Measurements from ENCODE around the gene COL16A1.
A peak's percentile ranks its signal among the peaks of the same experiment; 100 is the strongest.

Gene COL16A1

GRCh38 chr1:31643976-31644559 is 59.7 kb downstream of the COL16A1 start:
- peak overlapping the region; percentile 97 for H3K4me2 ChIP-seq (ENCODE audit: low read length)
- H3K9me2 ChIP-seq (replicated peaks; ENCODE audit: control insufficient read depth, low read length): no peaks in the 10 kb centered on the region
- H3K79me2 ChIP-seq (ENCODE audit: control insufficient read depth, low read length): peaks cover 53% of the 10 kb centered on the region
- no peaks in the 10 kb centered on the region; the same call in 1 of the 2 replicates for H4K20me1 ChIP-seq (ENCODE audit: control insufficient read depth, insufficient read depth, low read depth, low read length)
- no peak for TF ChIP-seq CTCF (IDR thresholded peaks at IDR 0.05; ENCODE audit: low read depth, low read length, poor library complexity, severe bottlenecking)
- no peak for TF ChIP-seq EZH2phosphoT487 (IDR thresholded peaks at IDR 0.05; ENCODE audit: borderline replicate concordance, low read length)
- H3K4me3 ChIP-seq (ENCODE audit: low read length): peak overlapping the region; percentile 94
- H3K4me1 ChIP-seq (ENCODE audit: control insufficient read depth, low read length): peaks cover 30% of the 10 kb centered on the region
- no peaks in the 10 kb centered on the region for H3F3A ChIP-seq (ENCODE audit: control insufficient read depth, insufficient read depth)
- H3K27ac ChIP-seq (ENCODE audit: low read depth, low read length): peak overlapping the region; percentile 58
- H3K36me3 ChIP-seq (ENCODE audit: control insufficient read depth, low read length): peaks cover 8% of the 10 kb centered on the region; the same call in 1 of the 2 replicates
- H3K9me3 ChIP-seq (ENCODE audit: control insufficient read depth, insufficient read depth, low read length): no peaks in the 10 kb centered on the region
- H3K27me3 ChIP-seq (ENCODE audit: control insufficient read depth, low read length): no peaks in the 10 kb centered on the region

GRCh38 chr1:31642897-31643296 is 60.9 kb downstream of the COL16A1 start:
- H3K79me2 ChIP-seq (ENCODE audit: control insufficient read depth, low read length): peaks cover 64% of the 10 kb centered on the region
- peaks cover 8% of the 10 kb centered on the region; the same call in 1 of the 2 replicates for H3K36me3 ChIP-seq (ENCODE audit: control insufficient read depth, low read length)
- H3F3A ChIP-seq (ENCODE audit: control insufficient read depth, insufficient read depth): no peaks in the 10 kb centered on the region
- TF ChIP-seq CTCF (IDR thresholded peaks at IDR 0.05; ENCODE audit: low read depth, low read length, poor library complexity, severe bottlenecking): no peak
- TF ChIP-seq EZH2phosphoT487 (IDR thresholded peaks at IDR 0.05; ENCODE audit: borderline replicate concordance, low read length): no peak
- no peaks in the 10 kb centered on the region; the same call in 1 of the 2 replicates for H4K20me1 ChIP-seq (ENCODE audit: control insufficient read depth, insufficient read depth, low read depth, low read length)
- H3K27me3 ChIP-seq (ENCODE audit: control insufficient read depth, low read length): no peaks in the 10 kb centered on the region
- H3K27ac ChIP-seq (ENCODE audit: low read depth, low read length): no peak overlapping the region
- no peaks in the 10 kb centered on the region for H3K9me2 ChIP-seq (replicated peaks; ENCODE audit: control insufficient read depth, low read length)
- no peak overlapping the region for H3K4me3 ChIP-seq (ENCODE audit: low read length)
- H3K4me1 ChIP-seq (ENCODE audit: control insufficient read depth, low read length): peaks cover 30% of the 10 kb centered on the region
- H3K9me3 ChIP-seq (ENCODE audit: control insufficient read depth, insufficient read depth, low read length): no peaks in the 10 kb centered on the region
- H3K4me2 ChIP-seq (ENCODE audit: low read length): 0 out of 2 replicates have a peak overlapping the region, but pooled peaks have one; percentile 97

GRCh38 chr1:31642366-31642765 is 61.5 kb downstream of the COL16A1 start:
- H3K27me3 ChIP-seq (ENCODE audit: control insufficient read depth, low read length): no peaks in the 10 kb centered on the region
- no peak overlapping the region for H3K27ac ChIP-seq (ENCODE audit: low read depth, low read length)
- TF ChIP-seq EZH2phosphoT487 (IDR thresholded peaks at IDR 0.05; ENCODE audit: borderline replicate concordance, low read length) (no peak), CTCF (IDR thresholded peaks at IDR 0.05; ENCODE audit: low read depth, low read length, poor library complexity, severe bottlenecking) (no peak)
- no peaks in the 10 kb centered on the region for H3K9me2 ChIP-seq (replicated peaks; ENCODE audit: control insufficient read depth, low read length)
- H3K36me3 ChIP-seq (ENCODE audit: control insufficient read depth, low read length): peaks cover 8% of the 10 kb centered on the region; the same call in 1 of the 2 replicates
- H3K4me1 ChIP-seq (ENCODE audit: control insufficient read depth, low read length): peaks cover 30% of the 10 kb centered on the region
- no peaks in the 10 kb centered on the region for H3F3A ChIP-seq (ENCODE audit: control insufficient read depth, insufficient read depth)
- peaks cover 69% of the 10 kb centered on the region for H3K79me2 ChIP-seq (ENCODE audit: control insufficient read depth, low read length)
- no peaks in the 10 kb centered on the region for H3K9me3 ChIP-seq (ENCODE audit: control insufficient read depth, insufficient read depth, low read length)
- H4K20me1 ChIP-seq (ENCODE audit: control insufficient read depth, insufficient read depth, low read depth, low read length): no peaks in the 10 kb centered on the region; the same call in 1 of the 2 replicates
- no peak overlapping the region for H3K4me2 ChIP-seq (ENCODE audit: low read length)
- no peak overlapping the region for H3K4me3 ChIP-seq (ENCODE audit: low read length)

Data from DOHH2 (cell line).